Measurements from ENCODE around the gene FAM120C. TPM values are rescaled to one million over a fixed set of nuclear protein-coding genes. Genes with fewer than 3 reads are reported as not detected.

FAM120C gene
- total RNA-seq, 1 donor from 2014 or later = 7.3 TPM

DNA sequence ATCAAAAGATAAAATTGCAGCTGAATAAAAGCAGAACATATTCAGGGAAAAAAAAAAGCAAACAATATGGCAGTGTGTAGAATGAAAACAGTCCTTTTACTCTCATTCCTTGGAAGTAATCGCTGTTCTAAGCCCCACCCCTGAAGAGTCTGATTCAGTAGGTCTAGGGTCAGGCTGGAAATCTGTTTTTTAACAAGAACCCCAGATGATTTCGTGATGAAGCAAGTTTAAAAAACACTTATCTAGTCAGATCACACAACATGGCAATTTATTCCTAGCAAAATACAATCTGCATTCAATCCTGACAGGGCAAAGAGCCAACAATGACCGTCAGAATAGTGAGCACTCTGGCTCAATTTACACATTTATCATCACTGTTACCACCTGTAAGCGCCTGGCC is 16.1 kb downstream of the FAM120C start:
- Mint-ChIP-seq H3K4me3 (ENCODE audit: unreplicated experiment) (no peak overlapping the region), H3K9me3 (ENCODE audit: low read depth) (peaks cover 11% of the 10 kb centered on the region), H3K27ac (ENCODE audit: unreplicated experiment) (no peak overlapping the region), H3K36me3 (ENCODE audit: low read depth) (no peaks in the 10 kb centered on the region), H3K27me3 (ENCODE audit: low read depth) (no peaks in the 10 kb centered on the region), H3K4me1 (ENCODE audit: low read depth) (no peaks in the 10 kb centered on the region)
- DNase-seq (ENCODE audit: low spot score) = no peak
- TF ChIP-seq, protein P1, sequence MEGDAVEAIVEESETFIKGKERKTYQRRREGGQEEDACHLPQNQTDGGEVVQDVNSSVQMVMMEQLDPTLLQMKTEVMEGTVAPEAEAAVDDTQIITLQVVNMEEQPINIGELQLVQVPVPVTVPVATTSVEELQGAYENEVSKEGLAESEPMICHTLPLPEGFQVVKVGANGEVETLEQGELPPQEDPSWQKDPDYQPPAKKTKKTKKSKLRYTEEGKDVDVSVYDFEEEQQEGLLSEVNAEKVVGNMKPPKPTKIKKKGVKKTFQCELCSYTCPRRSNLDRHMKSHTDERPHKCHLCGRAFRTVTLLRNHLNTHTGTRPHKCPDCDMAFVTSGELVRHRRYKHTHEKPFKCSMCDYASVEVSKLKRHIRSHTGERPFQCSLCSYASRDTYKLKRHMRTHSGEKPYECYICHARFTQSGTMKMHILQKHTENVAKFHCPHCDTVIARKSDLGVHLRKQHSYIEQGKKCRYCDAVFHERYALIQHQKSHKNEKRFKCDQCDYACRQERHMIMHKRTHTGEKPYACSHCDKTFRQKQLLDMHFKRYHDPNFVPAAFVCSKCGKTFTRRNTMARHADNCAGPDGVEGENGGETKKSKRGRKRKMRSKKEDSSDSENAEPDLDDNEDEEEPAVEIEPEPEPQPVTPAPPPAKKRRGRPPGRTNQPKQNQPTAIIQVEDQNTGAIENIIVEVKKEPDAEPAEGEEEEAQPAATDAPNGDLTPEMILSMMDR (IDR thresholded peaks at IDR 0.05) = no peak

DNA sequence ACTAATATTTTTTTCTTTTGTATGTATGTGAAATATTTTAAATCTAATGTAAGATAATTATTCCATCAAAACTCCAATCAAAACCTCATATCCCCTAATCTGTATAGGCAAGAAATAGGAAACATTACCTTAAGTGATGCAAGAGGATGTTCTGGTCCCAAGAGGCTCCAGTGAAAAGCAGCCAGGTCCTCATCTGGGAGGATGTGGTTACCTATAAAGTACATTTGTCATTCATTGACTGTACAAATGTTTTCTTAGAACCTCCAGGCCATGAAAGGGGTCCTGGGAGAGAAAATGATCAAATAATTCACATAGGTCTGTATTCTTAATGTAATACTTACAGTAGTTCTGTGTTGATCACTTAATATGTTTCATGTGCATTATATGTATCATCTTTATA is 25.5 kb downstream of the FAM120C start:
- TF ChIP-seq, protein P1 (IDR thresholded peaks at IDR 0.05) = no peak
- Mint-ChIP-seq H3K27ac (ENCODE audit: unreplicated experiment) (no peak overlapping the region), H3K36me3 (ENCODE audit: low read depth) (peaks cover 5% of the 10 kb centered on the region), H3K4me3 (ENCODE audit: unreplicated experiment) (no peak overlapping the region), H3K9me3 (ENCODE audit: low read depth) (peaks cover 17% of the 10 kb centered on the region), H3K4me1 (ENCODE audit: low read depth) (no peaks in the 10 kb centered on the region), H3K27me3 (ENCODE audit: low read depth) (no peaks in the 10 kb centered on the region)
- no peak for DNase-seq (ENCODE audit: low spot score)

DNA sequence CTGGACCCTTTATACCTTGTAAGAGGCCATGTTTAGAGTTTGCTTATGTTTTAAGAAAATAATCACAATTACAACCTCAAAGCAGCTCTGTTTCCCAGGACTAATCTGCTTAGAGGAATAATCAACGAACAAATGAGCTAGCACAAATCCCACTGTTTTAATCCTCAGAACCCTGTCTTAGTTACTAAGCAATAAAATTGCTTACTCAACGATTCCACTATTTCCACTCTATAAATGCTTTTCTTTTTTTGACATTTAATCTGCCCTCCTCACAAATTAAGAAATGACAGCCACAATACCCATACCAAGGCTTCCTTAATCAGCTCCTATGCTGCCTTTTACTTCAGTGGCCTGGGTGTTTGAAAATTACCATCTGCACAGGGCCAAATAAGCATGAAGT is 48.8 kb downstream of the FAM120C start:
- Mint-ChIP-seq H3K9me3 (ENCODE audit: low read depth) (peaks cover 8% of the 10 kb centered on the region), H3K4me1 (ENCODE audit: low read depth) (no peaks in the 10 kb centered on the region), H3K36me3 (ENCODE audit: low read depth) (peaks cover 8% of the 10 kb centered on the region), H3K27ac (ENCODE audit: unreplicated experiment) (no peak overlapping the region), H3K27me3 (ENCODE audit: low read depth) (no peaks in the 10 kb centered on the region), H3K4me3 (ENCODE audit: unreplicated experiment) (no peak overlapping the region)
- DNase-seq (ENCODE audit: low spot score) = no peak
- TF ChIP-seq, protein P1 (IDR thresholded peaks at IDR 0.05) = no peak

DNA sequence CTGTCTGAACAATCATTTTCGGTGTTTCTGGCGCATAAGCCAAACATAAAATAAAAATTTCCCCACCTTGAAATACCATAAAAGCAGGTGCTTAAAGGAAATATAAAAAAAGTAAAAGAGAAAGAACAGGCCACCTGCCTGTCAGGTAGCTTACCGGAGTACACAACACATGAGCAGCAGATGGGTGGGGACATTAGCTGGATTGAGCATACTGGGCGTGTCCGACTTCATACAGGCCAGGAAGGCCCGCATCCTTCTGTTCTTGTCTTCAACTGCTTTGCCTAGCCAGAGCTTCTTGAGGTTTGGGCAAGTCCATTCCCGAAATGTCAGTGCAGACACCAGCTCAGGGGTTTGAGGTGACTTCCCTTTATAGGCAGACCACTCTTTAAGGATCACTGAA is 66.7 kb downstream of the FAM120C start:
- H3K9me3 Mint-ChIP-seq (ENCODE audit: low read depth) = peaks cover 4% of the 10 kb centered on the region
- no peaks in the 10 kb centered on the region for H3K4me1 Mint-ChIP-seq (ENCODE audit: low read depth)
- TF ChIP-seq, protein P1 (IDR thresholded peaks at IDR 0.05) = no peak
- H3K27ac Mint-ChIP-seq (ENCODE audit: unreplicated experiment) = no peak overlapping the region
- DNase-seq (ENCODE audit: low spot score) = no peak
- H3K27me3 Mint-ChIP-seq (ENCODE audit: low read depth) = no peaks in the 10 kb centered on the region
- H3K36me3 Mint-ChIP-seq (ENCODE audit: low read depth) = no peaks in the 10 kb centered on the region
- no peak overlapping the region for H3K4me3 Mint-ChIP-seq (ENCODE audit: unreplicated experiment)

DNA sequence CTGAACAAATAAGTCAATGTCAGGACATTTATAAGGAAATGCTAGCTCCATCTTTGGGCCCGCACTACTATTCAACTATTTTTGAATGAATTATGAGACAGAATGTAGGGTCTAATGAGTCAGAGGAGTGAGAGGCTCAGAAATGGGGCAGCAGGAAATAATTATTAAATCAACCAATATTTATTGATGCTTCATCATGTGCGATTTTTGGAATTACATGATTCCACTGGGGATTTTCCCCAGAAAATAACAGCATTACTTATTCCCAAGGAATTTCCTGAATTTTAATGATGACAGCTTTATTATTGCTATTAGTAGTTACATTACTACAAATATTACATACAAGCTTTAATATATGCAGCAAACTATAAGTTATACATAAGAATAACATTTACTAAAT is 89.5 kb downstream of the FAM120C start:
- H3K9me3 Mint-ChIP-seq (ENCODE audit: low read depth) = no peaks in the 10 kb centered on the region
- H3K36me3 Mint-ChIP-seq (ENCODE audit: low read depth) = peaks cover 1% of the 10 kb centered on the region
- H3K4me3 Mint-ChIP-seq (ENCODE audit: unreplicated experiment) = no peak overlapping the region
- no peak for DNase-seq (ENCODE audit: low spot score)
- H3K27me3 Mint-ChIP-seq (ENCODE audit: low read depth) = no peaks in the 10 kb centered on the region
- TF ChIP-seq, protein P1 (IDR thresholded peaks at IDR 0.05) = no peak
- H3K4me1 Mint-ChIP-seq (ENCODE audit: low read depth) = peaks cover 12% of the 10 kb centered on the region
- H3K27ac Mint-ChIP-seq (ENCODE audit: unreplicated experiment) = peak overlapping the region; percentile 72

Measured in chondrocyte (in vitro differentiated cells).